ENCODE data around the gene UGT1A8.

UGT1A8 gene

DNA sequence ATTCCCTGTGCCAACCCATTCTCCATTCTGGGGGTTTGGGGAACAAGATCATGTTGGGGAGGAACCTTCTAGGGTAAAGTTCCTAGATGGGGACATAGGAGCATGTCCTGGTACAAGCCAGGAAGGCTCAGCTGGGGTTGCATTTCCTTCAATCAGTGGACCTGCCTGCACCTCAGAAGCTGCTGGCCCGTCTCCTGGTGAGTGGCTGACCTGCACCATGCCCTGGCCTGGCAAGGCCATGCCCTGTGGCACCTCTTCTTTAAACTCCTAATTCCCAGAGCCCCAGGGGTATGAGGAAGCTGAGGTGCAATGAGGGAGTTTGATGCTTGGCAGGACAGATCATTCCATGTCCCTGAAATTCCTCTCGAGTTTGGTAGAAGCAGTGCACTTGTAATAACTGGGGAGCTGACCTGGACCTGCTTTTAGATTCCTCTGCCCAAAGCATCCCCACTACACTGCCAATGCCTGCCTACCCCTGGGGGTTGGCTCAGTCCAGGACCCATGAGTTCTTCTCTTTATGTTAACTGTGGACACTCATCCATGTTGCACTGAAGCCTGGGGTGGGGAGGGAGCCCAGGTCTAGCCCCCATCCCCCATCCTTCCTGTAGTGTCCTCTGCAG is 186.0 kb downstream of the UGT1A8 start:
- no peak for DNase-seq

DNA sequence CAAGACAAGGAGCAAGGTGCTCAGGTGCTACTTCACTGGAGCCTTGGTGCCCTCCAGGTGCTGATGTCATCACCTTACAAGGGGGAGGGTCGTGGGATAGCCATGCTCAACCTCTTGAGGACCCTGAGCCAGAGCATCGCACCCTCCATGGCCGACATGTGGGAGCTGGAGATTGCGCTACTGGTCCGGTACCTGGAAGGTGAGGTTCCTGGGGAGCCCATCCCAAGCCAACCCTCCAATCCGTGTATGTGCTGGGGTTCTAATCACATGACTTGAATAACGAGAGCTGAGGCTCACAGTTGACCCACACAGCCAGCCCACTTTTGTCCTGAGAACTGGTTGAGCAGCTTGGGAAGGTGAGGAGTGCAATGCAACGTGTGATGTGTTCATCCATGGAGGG is 186.6 kb downstream of the UGT1A8 start:
- no peak for DNase-seq

DNA sequence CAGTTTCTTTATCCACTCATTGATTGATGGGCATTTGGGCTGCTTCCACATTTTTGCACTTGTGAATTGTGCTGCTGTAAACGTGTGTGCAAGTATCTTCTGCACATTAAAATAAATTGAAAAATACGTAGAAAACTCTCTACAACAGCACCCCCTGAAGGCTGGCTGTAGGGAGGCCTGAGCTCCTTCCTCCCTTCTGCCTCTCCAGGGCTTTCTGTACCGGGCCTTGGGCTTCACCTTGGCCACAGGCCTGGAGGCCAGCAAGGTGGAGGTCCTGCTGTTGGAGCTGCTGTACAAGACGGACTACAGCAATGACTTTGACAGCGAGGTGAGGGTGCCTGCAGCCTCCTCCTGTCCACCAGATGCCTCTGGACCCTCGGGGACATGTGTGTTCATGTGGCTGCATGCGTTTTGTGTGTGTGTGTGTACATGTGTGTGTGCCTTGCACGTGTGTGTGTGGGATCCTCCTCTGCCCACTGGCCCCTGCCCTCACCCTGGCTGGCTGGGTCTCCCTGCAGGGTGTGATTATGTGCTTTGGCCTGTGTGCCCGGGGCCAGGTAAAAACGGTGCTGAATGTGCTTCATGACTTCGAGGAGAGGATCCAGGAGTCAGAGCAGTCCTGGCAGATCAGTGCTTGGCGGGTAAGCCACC is 189.9 kb downstream of the UGT1A8 start:
- DNase-seq, result no peak

DNA sequence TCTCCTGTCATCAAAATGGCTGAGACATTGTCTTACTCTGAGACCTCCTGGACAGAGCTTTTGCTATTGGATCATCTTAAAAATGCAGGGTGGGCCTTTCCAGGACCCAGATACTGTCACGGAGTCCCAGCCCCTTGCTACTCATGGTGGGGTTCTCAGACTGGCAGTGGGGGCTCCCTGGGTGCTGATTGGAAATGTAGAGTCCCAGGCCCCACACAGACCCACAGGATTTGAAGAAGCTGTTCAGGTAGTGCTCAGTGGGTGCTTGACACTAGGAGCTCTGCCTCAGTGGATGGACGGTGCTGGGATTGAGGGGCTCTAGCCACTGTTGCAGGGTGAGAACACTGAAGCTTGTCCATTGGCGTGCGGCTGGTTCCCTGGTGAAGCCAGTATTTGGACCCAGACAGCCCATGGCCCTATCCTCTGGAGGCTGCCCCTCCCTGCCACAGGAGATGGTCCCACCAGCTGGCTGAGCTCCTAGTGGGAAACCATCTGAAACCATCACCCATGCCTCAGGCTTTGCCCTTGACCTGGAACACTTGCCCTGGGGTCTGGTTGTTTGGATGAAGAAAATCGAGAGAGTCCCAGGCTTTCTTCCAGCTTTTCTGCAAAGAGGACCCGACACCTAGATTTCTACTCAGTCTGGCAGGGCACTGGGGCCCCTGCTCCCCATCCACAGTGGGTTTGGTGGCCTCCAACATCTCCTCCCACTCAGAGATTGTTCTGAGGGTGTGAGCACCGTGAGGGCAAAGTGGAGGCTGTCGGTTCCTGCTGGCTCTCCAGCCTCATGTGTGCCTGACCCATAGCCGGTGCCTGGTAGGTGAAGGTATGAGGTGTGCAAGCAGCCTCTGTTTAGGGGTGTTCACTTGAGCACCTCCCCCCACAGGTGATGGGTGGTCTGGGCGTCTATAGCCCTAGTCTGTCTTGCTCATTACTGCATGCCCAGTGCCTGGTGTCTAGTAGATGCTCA is 190.8 kb downstream of the UGT1A8 start:
- no peak for DNase-seq

DNA sequence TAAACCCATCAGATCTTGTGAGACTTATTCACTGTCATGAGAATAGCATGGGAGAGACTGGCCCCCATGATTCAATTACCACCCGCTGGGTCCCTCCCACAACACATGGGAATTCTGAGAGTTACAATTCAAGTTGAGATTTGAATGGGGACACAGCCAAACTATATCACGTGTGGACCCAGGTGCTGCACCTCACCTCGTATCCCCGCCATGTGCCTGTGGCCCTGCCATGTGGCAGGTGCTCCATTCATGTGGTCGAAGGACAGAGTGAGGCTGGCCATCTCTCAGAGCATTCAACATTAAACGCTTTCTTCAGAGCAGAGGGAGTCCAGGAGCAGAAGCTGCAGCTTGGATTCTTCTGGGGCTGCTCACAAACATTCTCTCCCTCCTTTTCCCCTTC is 193.0 kb downstream of the UGT1A8 start:
- DNase-seq, result no peak

DNA sequence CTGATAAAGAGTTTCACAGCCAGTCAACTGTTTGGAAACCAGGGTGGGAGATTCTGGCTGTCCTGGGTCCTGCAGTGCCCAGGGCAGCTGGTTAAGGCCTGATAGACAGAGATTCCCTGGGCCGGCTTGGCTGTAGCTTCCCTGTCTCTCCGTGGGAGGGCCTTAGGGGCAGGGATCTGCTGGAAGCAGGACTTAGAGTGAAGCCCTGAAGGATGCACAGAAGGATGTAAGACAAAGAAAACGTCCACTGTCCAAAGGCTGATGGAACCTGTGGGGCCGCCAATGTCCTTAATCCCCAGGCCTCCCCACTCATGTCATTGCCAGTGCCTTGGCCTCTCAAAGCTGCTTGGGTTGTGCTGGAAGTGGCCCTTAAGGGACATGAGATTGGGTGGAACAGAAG is 193.7 kb downstream of the UGT1A8 start:
- no peak for DNase-seq

DNA sequence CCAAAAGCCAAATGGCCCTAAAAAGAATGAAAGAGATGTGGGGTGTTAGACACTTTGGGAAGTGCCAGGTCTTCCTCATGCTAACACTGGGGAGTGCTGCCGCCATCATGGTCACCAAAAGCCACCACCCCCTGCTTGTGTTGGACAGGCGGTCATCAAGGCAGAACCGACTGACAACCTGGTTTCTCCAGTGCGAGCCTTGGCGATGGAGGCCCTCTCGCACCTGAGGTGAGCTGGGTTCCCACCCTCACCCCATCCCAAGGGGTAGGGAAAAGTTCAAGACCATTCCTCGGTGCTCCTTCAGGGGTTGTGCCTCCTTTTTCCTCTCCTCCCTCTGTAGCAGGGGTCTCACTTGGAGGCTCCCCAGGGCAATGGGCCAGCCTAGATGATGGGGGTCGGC is 194.3 kb downstream of the UGT1A8 start:
- DNase-seq, result no peak

DNA sequence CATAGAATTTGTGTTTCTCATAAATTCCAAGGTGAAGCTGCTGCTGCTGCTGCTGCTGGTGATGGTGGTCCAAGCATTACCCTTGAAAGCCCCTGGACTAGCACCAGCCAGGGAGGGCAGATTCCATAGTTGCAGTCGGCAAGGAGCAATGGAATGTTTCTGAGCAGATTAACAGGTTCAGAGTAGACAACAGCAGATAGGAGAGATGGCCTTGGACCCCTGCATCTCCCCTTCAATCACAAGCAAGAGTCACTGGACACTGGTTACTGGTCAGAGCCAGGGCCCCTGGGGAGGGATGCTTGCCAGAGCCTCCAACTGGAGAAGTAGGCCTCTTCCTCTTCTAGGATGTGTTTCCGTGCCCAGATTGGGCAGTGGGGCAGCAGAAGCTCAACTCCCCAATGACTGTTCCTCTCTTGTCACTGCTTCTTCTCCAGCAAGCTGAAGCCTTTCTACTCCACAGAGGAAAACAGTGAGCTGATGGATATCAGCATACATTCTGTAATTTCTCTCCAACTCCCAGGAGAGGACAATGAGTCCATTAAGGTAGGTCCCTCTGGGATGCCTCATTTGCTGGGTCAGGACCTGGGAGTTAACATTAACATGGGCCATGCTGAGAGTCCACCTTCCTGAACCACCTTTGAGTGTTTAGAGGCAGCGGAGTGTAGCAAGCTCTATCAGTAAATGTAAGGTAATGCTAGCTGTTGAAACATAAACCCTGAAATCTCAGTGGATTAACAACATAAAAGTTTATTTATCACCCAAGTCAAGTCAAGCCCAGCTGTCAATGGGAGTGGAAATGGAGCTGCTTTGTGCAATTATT is 196.0 kb downstream of the UGT1A8 start:
- no peak for DNase-seq

DNA sequence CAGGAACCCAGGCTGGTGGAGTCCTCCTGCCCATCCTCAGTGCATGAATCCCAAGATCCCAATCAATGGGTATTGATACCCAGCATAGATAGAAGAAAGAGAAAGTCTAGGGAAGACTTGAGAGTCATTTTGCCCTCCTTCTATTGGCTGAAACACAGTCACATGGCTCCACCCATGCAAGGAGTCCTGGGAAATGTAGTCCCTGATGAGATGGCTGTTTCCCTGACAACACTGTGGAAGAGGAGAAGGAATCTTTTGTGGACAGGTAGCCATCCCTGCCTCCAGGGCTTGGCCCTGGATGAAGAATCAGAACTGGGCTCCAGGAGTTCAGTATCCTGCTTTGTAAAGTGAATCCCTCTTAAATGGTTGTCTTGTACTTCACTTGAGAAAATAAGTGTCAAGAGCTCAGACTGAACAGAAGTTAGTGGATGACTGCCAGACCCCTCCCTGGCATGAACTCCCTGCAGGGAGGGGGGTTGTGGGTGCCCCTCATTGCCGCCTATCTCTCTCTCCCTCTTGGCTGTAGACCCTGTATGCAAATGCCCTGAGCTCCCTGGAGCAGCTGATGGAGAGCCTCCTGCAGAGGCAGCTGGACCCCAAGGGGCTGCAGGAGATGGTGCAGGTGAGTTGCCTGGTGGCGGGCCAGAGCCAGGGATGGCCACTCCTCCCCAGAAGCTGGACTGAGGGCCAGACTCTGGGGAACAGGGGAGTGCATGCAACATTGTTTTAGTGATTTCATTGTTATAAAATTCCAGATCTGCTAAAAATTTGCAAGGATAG is 196.8 kb downstream of the UGT1A8 start:
- no peak for DNase-seq

DNA sequence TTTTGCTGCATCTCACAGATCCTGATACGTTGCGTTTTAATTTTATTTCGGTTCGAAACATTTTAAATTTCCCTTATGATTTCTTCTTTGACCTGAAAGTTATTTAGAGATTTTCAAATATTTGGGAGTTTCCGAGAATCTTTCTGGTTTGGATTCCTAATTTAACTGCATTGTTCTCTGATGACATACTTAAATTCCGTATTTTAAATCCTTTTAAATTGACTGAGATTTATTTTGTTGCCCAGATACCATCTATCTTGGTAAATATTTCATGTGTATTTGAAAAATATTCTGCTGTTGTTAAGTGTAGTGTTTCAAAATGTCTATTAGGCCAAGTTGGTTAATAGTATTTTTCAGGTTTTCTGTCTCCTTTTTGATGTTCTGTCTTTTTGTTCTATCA is 198.4 kb downstream of the UGT1A8 start:
- no peak for DNase-seq

DNA sequence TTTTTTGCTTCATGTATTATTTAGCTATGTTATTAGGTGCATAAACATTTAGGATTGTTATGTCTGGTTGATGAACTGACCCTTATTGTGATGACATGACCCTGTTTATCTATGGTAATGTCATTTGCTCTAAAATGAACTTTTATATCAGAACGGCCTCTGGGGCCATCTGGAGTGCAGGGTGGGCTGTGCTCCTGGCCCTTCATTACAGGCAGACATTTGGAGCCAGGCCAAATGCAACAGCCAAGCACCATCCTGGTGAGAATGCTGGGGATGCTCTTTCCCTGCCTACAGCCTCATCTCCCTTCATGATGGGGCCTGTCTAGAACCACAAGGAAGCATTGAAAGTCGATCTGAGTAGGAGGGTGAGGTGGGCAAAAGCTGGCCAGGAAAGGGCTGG is 198.9 kb downstream of the UGT1A8 start:
- no peak for DNase-seq

DNA sequence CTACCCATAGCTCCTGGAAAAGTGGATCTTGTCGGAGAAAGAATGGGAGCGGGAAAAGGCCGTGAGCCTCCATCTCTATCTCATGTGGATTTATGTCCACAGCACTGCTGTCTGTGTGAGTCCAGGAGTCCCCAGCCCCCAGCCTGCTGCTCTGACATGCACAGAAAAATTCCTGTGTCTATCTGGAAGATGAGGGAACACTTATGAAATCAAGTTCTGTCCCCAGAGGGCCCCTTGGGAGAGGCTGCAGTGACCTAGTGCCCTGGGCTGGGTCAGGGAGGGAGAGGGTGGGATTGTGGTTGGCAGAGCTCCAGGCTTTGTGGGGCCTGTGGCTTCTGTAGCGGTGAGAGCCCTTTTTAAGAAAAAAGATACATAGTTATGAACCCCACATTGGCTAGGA is 199.3 kb downstream of the UGT1A8 start:
- no peak for DNase-seq

DNA sequence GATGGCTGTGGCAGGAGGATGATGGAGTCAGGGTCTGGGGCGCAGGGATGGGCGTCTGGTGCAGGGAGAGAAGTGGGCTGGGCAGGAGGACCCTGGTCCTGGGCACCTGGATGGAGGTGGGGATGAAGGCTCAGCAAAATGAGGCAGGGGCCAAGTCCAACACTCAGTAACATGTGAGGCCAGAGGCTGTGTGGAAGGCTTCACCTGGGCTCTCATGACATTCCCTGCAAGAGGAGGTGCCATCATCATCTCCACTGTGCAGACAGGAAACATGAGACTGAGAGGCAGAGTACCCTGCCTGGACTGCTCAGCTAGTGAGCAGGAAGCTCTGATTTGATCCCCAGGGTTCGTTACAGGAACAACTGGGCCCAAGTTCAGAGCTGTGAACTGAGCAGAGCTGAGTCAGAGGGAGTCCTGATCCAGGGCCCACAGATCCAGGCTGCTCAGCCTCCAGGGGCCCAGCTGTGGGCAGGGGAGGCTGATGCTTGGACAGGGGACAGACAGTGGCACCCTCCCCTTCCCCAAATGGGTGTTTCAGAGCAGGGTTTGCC is 200.0 kb downstream of the UGT1A8 start:
- no peak for DNase-seq

DNA sequence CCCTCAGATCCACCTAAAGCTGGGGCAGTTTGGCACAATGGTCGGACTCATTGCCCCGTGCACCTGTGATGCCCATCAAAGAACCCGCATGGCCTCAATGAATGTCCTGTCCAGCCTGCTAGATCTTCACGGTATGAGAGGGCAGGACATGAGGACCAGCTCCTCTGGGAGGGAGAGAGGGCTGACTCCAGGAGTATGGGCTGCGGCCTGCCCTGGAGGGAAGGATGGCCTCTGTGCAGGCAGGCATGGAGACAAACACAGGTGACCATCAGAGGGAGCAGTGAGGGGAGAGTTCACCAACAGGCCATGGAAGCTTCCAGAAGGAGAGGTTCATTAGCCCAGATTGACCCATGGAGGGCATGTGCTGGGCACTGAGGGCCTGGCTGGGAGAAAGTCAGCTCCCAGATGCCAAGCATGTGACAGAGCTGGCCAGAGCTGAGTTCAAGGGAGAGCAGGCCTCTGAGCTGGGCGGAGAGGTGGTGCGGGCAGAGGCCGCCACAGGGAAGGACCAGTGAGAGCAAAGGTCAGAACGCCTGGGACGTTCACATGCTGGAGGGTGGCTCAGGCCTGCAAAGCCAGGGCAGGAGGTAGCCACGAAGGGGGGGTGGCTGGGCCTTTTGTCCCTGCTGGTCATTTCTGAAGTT is 200.7 kb downstream of the UGT1A8 start:
- DNase-seq, result no peak

DNA sequence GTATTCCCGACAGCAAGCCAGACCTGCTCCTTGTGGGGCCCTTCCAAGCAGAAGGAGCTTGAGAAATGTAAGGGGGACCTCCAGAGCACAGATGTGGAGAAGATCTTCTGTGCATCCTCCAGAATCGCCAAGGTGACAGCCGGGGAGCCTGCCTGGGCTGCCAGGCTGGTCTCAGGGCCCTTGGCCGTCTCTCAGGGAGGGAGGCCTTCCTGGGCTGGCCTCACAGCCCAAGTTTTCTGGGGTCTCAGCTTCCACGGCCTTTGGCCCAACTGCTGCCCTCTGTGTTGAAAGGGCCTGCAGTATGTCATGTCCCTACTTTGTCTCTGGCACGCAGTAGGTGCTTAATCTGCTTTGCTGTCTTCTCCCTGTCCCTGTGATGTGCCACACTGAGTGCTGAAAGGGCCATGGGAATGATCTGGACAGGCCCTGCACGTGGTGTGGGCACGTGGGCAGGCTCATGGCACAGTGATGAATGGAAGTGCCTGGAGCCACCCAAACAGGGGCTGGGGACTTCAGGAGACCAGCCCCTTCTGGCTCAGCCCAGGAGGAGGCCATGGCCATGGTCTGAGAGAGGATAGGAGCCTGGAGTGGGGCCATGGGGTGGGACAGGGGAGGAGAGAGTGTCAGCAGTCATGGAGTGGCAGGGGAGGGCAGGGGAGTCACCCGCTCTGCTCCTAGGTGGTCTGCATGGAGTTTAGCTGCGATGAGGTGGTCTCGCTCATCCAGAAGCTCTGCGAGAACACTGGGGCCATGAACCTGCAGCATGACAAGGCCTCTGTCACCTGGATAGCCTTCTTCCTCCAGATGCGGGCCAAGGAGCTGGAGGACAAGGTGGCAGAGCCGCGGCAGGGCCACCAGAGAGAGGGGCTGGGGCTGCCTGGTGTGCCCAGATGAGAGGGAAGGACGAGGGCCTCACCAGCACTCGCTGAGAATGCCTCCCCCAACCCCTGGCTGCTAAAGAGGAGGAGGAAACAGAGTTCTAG is 201.5 kb downstream of the UGT1A8 start:
- no peak for DNase-seq

DNA sequence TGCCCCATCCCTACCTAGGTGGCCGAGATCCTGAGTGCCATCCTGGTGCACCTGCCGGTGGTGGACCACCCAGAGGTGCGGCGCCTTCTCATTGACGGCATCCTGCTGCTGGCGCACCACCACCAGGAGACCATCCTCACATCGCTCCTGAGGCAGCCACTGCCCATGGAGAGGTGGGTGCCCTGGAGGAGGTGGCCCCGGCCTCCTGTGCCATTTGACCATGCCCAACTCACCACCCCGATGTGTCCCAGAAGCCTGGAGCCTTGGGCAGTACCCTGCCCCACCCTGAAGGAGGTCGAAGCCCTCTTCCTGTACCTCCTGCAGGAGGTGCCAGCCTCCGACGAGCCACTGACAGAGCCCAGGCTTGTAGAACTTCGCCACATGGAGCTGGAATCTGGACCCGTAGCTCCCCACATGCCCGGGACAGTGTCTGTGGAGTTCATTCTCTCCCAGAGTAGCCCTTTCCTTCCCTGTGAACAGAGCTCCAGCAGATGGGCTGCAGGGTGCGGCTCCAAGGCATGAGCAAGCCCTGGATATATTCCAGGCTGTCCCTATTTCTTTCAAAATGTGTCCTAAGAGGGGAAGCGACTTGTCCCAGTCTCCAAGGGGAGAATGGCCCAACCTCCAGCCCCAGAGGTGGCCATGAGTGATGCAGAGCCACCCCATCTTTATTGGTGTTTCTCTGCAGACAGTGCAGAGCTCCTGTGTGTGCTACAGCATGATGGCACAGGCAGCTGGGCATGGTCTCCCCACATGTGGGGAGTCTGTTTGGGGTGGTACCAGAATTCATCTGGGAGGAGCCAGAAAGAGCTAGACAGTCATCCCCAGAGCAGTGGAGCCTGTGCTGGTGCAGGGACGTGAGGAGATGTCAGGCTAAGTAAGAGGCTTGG is 202.7 kb downstream of the UGT1A8 start:
- DNase-seq, result no peak

DNA sequence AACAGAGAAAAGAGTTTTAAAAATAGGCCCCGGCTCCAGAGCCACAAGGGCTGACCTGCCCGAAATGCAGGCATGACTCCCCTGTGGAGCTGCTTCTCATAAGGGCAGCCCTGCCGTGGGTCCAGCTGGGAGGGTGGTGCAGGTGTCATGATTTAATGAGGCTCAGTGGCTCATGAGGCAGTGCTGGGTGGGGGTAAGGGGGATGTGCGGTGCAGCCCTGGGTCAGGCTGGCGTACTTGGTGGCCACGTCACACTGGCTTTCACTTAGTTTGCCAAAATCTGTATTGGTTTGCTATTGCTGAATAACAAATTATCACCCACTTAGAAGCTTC is 203.3 kb downstream of the UGT1A8 start:
- DNase-seq, result no peak

DNA sequence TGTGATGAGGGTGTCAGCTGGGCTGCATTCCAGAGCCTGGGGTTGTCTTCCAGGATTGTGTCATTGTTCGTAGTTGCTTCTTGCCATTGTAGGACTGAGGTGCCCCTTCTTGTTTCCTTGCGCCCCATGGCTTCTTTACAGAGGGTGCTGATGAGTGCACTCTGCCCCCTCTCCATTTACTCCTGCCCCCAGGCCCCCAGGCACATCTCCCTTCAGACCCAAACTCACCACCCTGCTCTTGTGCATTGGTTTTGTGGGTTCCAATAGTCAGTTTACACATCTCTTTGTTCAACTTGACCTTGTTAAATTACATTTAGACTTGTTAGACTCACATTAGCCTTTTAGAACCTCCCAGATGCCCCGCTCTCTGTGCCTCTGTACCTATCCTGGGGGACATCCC is 203.8 kb downstream of the UGT1A8 start:
- no peak for DNase-seq

DNA sequence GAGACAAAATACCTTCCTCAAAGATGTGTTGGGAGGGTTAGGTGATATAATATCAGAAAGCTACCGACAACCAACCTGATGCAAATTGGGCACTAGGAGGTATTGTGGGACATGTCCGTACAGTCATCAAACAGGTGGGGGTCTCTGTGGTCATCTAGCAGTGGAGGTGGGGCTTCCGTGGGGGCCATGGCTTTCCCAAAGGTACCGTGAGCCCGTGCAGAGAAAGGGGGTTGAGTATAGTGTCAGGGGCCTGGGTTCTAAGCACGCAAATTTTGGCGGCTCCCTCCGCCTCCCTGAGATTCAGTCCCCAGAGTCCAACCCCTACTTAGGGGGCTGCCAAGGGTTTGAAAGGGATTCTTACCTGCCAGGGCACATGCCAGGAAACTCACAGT is 204.3 kb downstream of the UGT1A8 start:
- no peak for DNase-seq
